HG03025 (cell line): ENCODE measurements around the gene ACLY.

Source experiments
- ATAC-seq: cut with Tn5 transposase; IDR thresholded peaks from one replicate; pipeline ENCODE4 v1.9.1; 2021; ENCODE audit warnings: mild to moderate bottlenecking, moderate library complexity; ENCODE audit not compliant: unreplicated experiment, low FRiP score

ACLY gene

DNA sequence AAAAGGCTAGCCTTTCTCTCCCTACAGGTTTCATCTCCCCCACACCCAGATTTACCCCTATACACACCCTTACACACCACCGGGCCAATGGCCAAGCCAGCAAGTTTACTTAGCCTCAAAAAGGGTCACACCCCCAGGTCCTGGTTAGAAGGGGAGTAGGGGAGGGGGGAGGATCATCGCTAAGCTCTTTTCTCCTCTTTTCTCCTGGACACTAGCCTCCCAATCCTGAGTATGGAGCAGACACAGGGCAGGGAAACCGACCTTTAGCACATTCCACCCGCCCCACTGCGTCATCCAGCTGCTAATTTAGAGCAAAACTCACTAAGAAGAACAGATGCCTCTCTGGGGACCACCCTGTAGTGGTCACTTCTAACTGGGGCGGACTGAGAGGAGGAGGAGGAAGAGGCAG, 4.4 kb downstream of the ACLY start:
- ATAC-seq = no peak

DNA sequence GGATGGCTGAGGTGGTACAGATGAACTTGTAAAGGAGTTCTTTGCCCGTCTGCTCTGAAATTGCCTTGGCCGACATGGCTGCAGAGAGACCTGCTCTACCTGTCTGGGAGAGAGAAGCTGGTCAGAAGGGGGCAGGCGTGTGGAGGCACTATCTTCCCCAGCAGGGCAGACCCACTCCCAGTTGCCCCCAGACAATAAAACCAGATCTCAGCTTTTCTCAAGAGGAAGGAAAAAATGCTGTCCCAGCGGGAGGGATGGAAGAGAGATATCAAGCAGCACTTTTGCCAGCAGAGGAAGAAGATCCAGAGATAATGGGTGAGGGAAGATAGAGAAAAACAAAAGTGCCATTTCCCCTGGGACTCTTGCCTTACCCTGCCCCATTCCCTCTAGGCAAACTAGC, 5.0 kb downstream of the ACLY start:
- ATAC-seq = no peak

DNA sequence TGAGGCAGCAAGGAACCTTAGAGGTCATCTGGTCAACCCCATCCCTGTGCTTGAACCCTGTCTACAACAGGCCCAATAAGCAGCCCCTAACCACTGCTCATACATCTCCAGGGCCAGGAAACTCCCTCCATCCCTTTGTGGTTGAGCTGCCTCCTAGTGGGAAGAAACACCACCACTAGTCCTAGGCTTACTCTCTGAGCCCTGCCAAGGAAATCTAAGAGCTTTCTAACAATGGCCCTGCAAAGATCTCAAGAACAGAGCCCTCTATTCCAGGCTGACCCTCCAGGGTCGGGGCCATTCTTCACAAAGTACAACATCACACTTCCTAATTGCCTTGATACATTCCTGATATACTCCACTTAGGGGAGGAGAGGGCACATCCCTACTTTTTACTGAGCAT, 5.8 kb downstream of the ACLY start:
- no peak for ATAC-seq

DNA sequence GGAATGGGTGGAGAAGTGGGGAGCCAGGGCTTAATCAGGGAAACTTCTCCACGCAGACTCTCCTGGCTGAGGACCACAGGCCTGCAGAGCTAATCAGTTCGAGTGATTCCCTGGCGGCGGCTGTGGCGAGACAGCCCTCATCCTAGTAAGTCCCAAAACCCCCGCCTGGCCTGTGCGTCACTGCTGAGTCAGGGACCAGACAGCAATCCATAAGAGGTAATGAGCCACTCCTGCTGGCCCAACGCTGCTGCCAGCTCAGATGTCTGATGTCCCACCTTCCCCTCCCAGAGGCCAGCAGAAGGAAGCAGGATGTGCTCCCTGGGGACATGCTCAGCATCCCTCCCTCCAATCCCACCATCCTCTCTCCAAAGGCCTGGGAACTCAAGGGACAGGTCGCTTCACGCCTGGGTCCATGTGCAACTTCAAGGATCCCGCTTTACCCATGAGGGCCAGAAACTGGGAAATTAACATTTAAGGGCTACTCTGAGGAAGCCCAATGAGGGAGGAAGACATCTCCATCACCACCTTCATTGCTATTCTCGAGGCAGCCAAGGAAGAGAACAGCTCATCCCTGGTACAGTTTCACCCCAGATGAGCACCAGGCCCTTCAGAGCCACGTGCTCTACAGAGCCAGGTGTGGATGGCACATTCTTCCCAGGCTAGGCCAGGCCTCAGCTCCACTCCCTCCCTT, 7.9 kb downstream of the ACLY start:
- ATAC-seq = no peak

DNA sequence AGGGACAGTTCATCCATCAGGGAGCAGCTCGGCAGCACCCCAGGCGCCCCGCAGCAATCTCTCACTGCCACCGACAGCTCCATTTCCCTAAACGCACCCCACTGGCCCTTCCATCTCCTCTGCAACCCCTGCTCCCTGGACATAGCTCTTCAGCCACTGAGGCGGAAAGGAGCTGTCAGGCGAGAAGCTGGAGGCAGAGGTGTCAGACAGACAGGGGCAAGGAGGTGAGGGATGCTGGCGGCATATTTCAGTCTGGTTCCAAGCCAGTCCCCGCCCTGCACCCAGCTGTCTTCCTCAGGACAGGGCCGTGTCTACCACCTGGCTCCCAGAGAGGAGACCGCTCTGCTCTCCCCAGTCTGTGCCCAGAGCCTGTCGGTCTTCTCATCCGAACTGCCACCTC, 9.7 kb downstream of the ACLY start:
- no peak for ATAC-seq

DNA sequence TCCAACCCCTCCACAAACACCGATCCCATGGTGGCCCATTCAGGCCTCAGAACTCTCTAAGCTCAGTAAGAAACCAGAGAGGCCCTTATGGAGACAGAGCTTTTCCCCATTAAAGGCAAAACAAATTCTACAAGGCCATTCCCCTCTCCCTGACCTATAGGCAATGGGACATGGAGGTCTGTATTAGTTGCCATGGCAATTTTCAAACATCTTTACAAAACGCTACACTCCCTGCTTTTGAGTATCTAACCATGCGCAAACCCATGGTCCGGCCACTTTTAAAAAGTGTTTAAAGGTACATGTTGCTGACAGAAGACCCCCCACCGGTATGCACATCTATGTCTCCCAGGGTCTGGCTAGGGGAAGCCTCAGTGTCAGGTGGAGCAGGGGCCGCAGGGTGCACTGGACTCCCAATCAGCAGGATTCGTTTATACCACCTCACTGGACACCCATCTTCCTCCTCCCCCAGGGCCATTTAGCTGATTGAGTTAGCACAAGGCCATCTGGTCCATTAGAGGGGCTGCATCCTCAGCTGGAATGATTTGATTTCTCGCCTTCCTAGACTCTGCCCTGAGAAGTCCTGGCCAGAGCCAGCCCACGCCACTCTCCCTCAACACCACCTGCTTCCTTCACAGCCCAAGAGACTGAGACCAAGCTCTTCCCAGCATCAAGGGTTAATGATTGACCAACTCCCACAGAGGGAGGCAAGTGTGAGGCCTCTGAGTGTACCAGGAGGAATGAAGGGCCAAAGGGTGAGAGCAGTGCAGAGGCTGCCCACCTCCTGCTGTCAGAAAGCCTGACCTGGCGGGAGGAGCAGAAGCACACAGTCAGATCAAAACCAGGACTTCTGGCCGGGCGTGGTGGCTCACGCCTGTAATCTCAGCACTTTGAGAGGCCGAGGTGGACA, 10.9 kb downstream of the ACLY start:
- ATAC-seq = no peak

DNA sequence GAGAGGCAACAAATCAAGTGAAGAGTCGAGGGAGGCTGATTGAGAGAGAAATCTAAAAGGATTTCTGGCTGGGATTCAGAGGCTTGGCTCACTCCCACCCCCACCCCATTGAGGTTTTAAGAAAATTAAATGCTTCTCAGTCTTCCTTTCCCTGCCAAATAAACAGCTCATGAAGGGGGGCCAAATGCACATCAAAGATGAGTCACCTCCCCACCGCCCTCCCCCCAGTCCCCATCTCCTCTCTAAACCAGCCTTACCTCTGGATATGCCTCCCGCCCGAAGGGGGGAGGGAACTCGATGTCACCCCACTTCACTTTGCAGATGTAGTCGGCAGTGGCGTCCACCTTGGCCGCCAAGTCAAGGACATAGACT, 11.6 kb downstream of the ACLY start:
- ATAC-seq = no peak

DNA sequence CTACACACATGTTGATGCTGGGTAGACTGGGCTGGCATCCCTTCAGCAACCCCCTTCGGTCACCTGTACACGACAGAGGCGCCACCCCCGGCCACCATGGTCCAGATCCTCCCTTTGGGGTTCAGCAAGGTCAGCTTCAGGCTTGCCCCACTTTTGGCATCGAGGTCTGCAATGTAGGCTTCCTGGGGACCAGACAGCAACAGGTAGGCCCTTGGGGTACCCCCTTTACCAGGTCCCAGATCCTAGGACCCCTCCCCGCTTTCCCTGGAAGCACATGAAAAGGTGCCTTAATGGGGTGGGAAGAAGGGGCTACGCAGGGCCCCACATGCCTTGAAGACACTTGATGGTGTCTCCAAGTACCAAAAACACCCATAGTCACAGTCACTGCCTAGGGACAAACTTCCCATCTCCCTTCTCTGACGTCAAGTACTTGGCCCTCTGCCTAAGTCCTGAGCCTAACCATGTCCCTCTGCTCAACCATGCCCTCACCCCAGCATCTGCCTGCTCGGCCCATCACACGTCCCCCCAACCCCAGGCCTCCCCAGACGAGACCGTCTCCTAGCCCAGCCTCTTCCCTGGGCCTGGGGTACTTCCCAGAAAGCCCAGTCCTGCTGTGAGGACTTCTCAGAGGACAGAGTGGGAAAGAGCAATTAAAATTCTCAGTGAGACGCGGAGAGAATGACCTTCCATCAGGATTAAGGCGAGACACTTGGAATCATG, 12.1 kb downstream of the ACLY start:
- ATAC-seq = no peak

DNA sequence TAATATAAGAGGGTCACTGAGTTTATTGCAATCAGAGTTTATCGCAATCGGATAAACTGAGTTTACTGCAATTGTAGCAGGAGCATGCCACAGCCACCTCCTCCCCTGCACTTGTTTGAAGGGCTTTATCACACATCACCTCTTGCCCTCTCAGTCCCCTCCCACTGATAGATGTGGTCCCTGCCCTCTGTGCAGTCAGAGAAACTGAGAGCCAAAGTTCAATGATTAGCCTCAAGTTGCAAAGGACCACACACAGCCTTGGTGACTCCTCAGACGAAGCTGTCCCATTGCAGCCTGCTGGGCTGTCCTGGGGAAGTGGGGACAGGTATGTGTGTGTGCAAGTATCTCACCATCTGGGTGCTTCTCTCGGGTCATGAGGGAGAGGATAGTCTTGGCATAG, 13.6 kb downstream of the ACLY start:
- ATAC-seq = no peak

DNA sequence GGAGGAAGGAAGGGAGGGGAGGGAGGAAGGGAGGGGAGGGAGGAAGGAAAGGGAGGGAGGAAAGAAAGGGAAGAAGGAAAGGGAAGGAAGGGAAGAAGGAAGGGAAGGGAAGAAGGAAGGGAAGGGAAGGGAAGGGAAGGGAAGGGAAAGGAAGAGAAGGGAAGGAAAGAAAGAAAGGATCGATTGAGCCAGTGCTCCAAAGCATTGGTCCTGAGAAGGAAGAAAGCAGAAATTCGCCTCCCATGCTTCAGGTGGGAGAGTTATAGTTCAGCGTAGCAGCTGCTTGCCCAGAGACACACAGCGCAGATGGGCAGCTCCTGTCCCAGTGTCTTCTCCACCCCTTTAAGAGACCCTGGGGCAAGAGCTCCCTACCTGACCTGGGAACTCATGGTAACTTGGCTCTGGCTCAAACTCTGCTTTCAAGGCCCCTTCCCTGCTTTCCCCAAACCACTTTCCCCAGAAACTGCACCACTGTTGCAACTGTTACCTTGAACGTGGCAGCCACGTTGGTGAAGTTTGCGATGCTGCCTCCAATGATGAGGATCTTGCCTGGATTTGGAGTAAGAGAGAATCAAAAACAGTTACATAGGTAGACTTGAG, 14.4 kb downstream of the ACLY start:
- no peak for ATAC-seq

DNA sequence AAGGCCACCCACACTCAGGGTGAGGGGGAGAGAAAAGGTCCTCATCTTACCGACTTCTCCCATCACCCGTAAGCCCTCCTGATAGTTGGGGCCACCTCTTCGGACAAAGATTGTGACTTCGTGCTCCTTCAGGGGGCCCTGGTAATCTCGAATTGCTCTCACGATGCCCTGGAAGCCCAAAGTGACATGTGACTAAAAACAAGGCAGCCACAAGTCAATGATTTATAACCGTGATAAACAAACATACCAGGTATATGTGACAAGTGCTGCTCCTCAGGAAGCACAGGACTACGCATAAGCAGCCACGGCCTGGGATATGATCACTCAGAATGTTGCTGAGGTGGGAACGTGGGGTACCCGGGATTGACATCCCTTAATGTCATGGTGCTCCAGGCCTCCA, 17.1 kb downstream of the ACLY start:
- ATAC-seq = no peak

DNA sequence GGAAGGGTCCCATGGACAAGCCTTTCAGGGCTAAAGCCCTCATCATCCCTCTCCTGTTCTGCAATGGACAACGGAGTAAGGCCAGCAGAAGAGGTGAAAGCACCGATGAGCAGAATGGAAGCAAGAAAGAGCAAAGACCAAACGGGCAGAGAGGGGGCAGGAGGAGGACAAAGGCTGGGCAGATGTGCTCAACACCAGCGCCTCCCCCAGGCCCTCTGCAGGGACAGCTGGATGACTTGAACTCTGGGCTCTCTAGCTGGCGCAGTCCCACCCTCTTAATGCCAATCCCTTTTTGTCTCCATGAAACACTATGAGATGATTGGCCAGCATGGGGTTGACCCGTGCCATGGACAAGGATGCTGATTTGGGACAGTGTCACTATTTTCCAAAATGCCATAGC, 22.0 kb downstream of the ACLY start:
- ATAC-seq = no peak

DNA sequence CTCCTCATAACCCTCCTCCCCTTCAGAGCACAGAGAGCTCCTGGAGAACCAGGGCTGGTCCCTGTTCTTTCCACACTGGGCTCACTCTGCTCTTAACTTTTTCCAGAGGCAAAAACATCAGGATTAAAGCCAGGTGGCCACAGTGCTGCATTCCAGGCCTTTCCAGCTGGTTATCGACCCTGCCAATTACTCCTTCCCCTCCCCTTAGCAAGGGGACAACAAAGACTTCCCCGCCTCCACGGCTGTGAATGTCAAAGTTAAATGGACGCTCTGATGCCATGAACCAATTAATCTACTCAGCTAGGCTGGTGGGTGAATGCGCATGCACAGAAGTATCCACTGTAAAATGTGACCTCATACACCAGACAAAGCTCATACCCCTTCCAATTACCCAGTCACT, 23.1 kb downstream of the ACLY start:
- no peak for ATAC-seq

DNA sequence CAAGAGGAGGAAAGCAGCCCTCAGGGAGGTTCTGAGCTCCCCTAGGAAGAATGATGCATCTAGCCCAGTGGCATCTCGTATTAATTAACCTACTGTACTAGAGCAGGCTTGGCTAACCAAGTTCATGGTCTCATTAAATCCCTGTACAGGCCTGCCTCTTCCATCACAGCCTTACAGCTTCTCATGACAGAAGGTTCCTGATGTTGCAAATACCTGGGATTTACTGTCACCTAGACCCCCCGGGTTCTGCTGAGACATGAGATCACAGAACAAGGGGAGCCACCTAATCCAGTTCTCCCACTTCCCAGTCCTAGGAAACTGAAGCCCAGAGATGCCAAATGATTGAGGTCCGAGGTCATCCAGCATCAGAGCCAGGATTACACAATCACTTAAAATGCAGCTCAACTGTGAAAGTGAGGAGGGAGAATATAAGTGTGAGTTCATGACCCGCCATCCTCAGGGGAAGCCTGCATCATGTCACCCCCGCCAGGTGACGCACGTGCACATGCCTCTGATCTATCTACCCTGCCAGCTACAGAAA, 23.9 kb downstream of the ACLY start:
- ATAC-seq = no peak

DNA sequence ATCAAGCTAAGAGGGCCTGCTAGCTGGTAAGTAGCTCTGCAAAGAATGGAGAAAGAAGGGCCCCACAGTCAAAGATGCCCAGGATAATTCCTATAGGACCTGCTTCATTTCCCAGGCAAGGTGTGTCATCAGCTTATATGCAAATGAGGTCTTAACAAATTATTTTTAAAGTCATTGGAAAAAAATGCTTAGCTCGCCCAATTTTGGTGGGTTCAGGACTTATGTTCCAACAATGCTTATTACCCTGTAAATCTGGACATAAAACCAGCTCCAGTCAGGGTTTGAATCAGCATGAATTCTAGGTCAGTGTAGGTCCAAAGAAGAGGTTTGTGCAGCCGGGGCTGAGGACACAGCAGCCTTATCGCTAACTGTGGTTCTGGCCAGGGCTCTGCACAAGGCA, 25.4 kb downstream of the ACLY start:
- ATAC-seq = no peak

DNA sequence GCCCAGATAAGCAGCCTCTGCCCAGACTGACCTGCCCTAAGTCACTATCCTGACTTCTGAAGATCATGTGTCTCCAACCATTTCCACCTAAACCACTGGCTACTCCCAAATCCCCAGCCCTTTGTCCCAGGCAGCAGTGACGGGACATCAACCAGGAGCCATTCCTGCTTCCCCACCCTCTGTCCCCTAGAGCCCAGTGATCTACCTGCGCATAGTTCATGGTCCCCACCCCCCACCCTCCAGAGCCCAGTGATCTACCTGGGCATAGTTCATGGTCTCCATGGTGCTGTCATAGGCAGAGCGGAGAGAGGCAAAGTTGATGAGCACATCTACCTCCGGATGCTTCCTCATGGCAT, 26.8 kb downstream of the ACLY start:
- ATAC-seq = no peak

DNA sequence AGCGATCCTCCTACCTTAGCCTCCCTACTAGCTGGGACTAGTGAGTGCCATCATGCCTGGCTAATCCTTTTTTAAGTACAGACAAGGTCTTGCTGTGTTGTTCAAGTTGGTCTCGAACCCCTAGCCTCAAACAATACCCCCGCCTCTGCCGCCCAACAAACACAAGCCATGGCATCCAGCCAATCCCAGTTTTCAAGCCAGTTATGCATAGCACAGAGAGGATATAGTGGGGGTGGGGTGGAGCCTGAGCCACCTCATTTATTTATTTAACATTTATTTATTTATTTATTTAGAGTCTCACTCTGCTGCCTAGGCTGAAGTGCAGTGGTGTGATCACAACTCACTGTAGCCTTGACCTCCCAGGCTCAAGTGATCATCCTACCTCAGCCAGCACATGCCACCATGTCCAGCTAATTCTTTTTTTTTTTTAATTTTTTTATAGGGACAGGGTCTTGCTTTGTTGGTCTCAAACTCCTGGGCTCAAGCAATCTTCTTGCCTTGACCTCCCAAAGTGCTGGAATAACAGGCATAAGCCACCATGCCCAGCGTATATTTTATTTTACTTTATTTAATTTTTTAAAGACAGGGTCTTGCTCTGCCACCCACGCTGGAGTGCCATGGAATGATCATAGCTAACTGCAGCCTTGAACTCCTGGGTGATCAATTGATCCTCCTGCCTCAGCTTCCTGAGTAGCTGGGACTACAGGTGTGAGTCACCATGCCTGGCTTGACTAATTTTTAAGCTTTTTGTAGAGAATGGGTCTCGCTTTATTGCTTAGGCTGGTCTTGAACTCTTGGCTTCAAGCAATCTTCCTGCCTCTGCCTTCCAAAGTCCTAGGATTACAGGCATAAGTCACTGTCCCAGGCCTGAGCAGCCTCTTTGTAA, 27.4 kb downstream of the ACLY start:
- no peak for ATAC-seq

DNA sequence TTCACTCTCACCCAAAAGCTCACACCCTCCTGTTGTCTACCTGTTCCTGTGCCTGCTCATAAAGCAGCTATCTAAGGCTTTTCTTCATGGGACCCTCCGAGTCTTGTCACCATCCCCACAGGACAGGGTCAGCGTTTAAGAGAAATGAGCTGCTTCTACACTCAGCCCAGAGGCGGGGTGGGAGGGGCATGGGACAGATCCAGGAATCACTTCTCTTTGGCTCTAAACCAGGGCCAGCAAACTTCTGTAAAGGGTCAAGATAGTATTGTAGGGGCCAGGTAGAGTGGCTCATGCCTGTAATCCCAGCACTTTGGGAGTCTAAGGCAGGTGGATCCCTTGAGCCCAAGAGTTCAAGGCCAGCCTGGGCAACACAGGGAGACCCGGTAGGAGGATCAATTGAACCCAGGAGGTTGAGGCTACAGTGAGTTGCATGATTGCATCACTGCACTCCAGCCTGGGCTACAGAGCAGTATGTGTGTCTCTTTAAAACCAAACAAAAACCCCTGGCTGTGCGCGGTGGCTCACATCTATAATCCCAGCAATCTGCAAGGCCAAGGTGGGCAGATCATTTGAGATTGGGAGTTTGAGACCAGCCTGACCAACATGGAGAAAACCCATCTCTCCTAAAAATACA, 30.3 kb downstream of the ACLY start:
- ATAC-seq = no peak

DNA sequence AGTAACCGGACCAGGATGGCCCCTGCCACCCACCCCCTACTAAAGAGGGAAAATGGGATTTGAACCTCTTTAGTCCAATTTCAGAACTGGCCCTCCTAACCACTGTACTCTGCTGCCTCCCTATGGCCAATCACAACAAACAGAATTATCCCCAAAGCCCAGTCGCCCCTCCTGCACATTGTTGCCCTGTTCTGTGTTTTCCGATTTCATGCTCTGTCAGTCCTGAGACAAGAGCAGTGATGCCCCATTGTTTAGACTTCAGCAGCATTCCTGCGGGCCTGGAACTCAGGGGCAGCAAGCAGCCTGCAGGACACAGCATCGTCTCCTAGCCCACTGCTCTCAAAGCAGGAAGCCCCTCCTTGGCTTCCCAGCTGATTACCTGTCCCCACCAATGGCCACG, 33.0 kb downstream of the ACLY start:
- ATAC-seq = no peak
